Activated T-helper 1 cell treated with Interleukin-2 at 50 U/mL for 16 hours (primary cell): ENCODE measurements around the gene SIK3.

Experiments
- DNase-seq: peaks from one replicate; pipeline ENCODE4 v3.0.0-alpha.2; 2020; ENCODE audit warnings: low read depth

Gene SIK3

DNA sequence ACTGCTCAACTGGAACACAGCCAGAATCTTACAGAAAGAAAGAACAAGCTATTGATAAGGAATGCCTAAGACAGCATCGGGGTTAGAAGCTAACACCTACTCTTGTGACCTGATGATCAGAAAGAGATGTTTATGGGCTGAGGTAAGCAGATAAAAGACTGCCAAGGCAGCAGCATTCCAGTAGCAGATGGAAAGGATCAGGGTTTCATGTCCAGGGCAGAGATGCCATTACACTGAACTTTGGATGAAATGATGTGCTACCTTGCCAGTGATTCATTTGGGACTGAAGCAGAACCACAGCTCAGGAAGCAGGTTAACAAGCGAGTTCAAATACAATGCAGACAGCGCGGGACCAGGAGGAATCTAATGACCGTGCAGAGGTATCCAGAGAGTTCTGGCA, 233.7 kb downstream of the SIK3 start:
- no peak for DNase-seq

DNA sequence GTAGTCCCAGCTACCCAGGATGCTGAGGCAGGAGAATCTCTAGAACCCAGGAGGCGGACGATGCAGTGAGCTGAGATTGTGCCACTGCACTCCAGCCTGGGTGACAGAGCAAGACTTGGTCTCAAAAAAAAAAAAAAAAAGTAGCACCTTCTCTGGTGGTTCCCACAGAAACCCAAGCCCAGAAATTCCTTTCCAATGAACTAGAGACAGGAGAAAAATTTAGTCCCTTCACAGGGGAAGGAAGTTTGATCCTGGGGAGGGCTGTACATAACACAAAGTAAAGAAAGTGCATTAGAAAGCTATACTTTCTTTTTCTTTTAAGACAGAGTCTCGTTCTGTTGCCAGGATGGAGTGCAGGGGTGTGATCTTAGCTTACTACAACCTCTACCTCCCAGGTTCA, 235.3 kb downstream of the SIK3 start:
- DNase-seq = no peak

DNA sequence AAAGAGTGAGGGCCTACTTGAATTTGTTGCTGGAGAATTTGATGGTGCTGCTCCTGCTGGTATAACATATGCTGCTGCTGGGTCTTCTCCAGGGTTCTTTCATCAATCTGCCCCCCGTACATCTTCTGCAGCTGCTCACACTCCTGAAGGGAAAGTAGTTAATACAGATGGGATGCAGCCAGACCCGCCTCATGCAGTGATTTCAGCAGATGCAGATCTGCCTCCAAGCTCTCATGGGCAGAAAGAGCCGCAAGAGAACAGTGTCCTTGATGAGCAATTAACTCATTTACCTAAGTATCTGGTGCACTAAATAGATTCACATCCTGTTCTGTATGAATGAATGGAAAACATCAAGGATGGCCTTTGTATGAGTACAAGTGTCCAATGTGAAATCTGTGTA, 236.0 kb downstream of the SIK3 start:
- DNase-seq = no peak

DNA sequence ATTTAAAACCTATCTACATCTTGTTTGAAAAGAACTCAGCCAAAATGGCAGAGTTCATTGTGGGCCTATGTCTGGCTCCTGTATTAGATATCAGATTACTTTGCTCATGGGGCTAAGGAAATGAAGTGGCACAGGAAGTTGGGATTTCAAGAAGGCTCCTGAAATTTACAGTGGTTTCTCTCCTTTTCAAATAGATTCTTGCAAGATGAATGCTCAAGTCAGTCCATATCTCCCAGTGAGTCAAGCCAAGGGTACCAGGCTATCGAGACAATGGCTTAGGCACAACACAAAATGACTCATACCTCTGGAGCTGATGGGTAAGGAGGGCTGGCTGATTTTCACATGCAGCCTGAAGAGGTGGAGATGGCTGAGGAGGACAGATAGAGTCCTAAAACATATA, 236.7 kb downstream of the SIK3 start:
- no peak for DNase-seq

DNA sequence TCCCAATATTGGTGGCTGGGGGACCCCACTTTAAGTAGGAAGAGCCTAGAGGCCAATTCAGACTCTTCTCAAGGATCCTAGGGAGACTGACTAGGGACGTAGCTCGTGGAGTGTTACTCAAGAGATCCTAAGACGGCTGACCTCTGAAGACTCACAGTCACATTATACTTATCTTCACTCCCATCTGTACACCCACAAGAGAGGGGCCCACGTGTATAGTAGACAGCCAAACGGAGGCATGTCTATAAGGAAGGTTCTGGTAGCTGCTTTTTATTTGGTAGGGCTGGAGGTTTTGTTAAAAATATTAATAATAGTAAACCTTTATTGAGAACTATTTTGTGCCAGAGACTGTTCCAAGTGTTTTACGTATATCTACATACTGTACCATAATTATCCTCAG, 237.9 kb downstream of the SIK3 start:
- DNase-seq = no peak

DNA sequence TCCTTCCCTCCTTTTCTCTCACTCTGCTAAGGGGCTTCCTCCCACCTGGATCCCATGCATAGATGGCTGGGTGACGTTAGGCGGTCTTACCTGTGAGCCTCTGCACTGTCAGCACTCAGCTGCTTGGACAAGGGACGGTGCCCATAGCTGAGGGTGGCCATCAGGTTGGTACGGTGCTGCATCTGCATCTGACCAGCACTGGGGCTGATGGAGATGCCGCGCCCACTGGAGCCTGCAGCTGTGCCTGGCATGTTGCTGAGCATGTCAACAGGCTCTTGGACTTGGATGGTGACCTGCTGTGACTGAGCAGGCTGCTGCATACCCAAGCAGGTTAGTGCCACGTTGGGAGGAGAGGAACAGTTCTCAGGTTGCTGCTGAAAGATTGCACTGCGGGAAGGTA, 239.1 kb downstream of the SIK3 start:
- DNase-seq = no peak

DNA sequence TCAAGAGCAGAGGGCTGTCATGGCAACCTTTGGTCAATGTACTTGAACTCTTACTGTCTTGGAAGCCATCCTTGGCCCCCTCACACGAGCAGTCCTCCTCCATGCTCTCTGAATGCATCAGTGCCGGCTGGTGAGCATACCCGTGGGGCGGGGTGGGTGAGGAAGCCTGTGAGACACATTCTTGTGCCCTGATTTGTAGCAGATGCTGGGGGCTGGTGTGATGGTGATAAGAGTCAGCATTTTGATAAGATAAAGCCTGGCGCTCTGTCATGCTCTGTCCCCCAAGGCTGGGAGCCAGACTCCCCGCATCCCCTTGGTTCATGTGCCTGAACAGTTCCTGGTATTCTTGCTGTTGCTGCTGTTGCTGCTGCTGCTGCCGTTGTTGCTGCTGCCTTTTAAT, 240.3 kb downstream of the SIK3 start:
- no peak for DNase-seq

DNA sequence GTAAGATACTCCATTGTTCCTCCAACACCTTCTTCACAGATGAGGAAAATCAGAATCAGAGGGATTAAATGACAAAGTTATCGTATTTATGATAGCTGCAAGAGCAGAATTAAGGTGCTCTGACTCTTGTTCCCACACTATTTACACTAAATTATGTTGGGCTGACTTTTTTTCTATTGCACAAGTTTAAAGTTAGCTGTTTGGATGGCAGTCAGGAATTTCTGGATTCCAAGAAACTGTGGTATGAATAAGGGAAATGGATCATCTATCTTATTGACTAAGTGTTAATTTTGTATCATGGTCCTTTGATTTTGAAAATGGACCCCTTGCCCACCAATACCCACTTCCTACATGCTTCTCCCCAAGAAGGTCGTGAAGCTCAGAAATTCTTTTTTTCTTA, 240.9 kb downstream of the SIK3 start:
- DNase-seq = no peak

DNA sequence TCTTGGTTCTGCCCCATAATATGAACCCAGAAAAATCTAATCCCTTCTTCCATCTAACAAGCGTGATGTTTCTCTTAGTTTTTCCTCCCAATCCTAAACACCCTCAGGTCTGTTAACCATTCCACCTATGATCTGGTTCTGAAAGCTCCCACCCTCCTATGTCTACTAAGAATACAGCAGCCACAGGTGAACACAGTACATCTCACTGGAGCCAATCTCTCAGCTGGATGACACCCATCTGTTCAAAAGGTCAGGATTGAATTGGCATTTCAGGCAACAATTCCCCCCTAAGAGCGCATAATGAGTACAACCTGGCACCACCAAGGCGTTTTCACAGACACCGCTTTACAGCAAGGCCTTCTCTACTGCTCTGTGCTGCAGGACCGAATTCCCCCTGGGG, 241.8 kb downstream of the SIK3 start:
- DNase-seq = no peak

DNA sequence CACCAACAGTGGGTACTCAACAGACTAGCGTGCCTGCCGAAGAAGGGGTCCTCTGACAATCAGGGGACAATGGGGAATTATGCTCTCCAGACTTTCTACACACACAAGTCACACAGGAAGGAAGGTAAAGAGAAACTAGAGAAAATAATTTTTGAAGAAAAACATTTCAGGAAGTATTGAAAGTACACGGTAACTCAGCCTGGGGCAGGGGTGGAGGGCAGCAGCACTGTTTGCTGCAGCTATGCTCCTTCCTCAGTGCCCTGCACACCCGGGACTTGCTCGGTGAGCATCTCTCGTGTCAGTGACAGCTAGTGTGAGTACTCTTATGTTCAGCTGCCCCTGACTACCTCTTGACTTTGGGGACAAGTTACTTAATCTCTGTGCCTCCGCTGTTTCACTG, 242.8 kb downstream of the SIK3 start:
- no peak for DNase-seq

DNA sequence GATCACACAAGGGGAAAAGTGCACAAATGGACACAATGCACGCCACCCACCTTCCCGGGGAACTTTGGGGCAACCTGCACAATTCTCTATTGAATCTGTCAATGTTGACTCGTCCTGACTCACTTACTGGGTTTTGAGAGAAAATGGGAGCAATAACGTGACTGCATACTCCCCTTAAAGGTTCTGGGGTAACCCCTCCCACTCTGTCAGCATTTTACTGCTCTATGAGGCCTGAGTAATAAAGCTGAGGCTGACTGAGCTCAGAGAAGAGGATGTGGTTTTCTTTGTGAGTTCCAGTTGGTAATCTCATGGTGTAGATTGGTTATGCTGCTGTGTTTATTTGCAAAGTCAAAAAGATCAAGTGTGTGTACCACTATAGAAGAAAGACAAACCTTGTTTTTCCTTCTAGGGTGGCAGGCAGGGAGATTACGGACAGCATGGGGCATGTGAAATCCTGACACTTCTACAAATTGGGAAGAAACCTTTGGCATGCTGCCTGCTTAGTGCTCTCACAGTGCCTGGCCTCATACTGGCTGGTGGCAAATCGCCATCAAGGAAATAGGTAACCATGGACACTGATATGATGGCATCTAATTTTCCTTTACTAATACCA, 244.7 kb downstream of the SIK3 start:
- peak; percentile 32 for DNase-seq

DNA sequence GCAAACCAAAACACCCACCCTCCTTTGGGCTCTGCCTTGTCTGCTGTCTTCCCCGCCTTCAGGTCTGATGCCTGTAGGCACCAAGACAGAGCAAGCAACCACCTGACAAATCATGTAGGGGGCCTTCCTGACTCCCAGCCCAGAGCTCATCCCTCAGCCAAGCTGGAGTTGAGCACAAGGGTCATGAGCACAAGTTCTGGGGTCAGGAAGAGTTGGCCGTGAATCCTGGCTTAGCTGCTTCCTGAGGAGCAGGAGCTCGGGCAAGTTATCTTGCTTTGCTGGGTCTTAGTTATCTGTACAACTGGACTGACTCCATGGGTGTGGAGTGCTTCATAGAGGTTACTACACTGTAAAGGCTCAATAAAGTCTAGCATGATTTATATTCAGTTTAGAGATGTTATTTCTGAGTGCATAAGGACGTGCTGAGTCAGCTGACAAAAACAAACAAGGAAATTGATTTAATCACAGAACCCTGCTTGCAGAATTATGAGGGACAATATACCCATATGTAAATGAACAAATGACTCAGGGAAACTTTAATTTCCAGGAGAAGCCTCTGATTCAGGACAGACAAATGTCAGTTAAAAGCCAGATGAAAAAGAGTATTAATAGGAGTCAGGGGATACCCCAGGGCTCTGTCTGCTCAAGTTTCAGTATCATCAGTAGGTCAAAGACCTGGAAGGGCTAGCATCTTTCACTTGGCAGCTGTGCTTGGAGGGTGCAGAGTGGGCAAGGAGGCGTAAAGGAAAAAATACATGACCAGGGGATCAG, 245.8 kb downstream of the SIK3 start:
- no peak for DNase-seq

DNA sequence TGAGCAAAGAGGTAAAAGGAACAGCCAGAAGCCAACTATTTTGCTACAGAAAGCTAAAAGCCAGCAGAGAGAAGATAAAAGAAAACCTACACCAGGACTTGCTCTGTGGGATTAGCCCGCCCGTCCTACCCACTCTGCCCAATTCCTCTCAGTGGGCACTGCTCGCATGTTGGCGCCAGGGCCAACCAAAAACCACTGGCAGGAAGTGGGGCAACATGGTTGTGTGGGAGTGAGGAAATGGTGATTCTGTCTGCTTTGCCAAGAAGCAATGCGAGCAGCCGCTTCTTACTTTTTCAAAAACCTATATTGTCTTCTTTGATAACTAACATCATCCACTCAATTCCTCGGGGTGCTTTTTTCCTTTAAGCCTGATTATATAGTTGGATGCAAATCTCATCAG, 246.6 kb downstream of the SIK3 start:
- DNase-seq = peak; percentile 33

DNA sequence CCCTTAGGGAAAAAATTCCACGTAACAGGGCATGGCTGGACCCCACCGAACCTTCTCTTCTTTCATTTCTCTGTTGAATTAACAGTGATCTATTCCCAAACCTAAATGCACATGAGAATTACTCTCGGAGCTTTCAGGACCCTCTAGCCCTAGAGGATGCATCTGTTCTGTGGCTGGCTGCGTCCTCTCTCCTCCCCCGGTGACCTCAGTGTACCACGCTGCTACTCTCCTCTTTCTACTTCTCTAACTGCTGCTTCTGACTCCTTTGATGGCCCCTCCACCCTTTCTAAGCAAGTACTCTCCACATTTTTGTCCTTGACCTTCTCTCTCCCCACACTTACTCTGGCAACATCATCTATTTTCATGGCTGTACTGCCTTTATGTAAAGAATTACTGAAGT, 248.7 kb downstream of the SIK3 start:
- DNase-seq = no peak

DNA sequence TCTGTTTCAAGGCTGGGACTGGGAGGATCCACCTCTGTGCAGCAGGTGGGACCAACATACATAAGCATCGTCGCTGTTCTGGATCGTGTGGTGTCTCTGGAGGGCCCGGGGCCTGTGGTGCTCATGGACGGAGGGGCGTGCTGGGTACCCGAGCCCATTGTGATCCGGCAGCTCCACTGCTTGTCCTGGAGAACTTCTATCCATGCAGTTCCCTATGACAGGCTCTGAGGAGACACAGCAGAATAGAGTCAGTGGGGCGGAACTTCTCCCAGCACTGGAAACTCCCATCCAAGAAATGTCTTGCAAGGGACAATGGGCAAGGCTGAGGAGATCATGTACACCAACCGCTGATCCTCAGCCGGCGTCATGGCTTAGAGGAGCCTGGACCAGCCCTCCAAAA, 249.2 kb downstream of the SIK3 start:
- no peak for DNase-seq

DNA sequence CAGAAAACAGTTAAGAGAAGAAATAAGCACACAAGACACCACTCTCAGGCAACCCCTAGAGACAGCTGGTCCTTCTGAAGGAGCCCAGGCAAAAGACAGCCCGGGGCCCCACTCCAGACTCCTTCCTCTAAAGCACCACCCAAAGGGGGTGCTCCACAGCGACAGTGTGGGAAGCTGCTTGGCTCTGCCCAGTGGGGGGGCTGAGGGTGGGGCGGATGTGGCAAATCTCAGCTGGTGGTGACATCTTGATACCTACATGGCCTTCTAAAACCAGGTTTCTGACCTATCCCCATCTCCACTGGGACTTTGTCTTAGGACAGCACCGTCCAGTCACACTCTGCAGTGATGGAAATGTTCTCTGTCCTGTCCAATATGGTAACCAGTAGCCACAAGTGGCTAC, 250.6 kb downstream of the SIK3 start:
- no peak for DNase-seq

DNA sequence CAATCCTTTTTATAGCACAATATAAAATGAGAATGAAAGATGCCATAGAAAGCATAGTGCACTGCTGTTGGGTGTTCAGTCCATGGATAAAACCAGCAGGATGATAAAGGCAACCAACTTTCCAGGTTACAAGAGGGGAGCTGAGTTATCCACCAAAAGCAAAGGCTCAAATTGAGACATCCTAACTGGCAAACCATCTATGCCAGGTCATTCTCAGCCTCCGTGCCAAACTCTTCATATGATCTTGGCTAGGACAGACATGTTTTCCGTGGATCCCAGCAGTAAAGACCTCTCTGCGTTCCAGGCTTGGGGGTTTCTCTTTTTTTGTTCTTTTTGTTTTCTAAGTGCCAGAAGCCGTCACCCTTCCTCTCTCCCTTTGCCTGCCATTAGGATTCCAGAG, 253.5 kb downstream of the SIK3 start:
- DNase-seq = no peak

DNA sequence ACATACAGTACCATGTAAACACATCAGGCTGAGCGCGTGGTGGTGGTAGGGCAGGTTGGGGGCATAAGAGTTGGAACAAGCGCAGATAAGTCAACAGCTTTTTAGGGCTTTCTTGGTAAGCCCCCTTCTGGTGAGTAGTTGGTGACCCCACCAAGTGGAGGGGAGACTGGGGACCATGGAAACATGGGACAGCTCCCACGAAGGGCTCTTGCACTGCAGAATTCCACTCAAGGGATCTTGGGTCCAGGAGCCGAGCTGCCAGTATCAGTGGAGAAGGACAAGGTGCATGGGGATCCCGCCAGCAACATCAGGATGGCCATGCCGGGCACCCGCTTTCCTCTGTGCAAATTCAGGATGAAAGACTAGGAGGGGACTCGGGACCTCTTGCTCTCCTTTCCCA, 254.6 kb downstream of the SIK3 start:
- no peak for DNase-seq

DNA sequence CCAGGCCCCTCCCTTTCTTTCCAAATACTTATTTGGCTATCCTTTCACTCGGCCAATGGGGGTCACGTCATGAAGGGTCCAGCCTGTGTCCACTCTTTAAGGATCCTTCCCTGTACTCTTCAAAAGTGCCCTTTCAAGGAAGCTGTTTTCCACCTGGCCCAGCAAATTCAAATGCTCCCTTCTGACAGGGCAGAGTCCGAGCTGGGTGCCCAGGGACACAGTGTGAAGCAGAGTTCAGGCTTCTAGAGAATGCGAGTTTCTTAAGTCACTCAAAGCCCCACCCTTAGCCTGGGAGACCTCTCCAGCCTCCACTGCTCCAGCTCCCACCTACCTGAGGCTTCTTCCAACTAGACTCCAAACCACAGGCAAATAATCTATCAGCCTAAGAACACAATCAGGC, 255.3 kb downstream of the SIK3 start:
- no peak for DNase-seq

DNA sequence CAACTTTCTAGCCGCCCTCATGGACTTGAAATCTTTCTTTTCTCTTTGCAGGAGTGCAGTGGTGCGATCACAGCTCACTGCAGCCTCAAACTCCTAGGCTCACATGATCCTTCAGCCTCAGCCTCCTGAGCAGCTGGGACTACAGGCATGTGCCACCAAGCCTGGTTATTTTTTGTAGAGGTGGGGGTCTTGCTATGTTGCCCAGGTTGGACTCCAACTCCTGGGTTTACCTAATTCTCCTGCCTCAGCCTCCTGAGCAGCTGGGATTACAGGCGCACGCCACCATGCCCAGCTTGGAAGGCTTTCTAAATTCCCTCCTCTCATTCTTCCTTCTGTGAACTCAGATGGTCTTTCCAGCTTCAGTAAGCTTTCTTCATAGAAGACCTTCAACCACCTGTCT, 256.1 kb downstream of the SIK3 start:
- DNase-seq = no peak

DNA sequence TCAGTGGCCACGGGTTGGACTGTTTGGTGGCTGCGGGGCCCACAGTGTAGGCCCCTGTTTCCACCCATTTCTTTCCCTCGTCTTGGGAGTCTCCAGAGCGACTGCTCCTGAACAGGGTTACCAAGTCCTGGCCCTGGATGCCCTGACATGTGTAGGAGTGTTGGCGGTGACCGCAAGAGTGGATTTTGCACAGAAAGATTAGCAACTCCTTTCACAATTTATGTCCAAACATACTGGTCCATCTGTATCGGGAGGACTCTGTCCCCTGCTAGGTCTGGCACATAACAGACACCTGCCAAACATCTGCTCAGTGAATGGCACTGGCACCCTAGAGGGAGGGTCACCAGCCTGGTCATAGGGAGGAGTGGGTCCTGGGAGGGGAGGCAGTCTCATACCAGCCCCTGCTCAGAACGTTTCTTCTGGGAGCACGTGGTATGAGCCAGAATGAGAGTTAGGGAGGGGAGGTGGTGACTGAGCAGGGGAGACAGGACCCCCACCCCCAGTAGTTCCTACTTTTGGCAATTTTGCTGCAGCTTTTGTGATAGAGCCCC, 257.4 kb downstream of the SIK3 start:
- DNase-seq = no peak

DNA sequence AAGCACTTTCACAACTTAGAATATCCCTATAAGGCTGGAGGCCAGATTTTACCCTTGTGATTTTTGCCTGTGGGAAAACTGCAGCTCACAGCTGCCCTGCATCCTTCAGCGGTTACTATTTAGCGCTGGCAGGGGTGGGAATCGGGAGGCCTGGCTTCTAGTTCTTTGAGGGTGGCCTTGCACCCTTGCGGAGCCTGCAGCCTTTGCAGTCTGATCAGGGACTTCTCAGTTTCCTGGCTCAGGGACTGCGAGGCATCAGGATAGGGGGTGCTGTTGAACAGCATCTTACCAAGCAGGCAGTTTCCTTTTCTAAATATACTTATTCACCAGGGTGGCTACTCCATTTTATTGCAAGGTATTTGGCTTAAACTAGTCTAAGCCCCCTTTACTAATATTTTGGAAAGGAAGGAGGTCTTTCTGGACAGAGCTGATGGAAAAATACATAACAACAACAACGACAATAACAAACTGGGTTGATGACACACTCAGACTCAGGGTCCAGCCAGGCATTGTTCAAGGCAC, 257.9 kb downstream of the SIK3 start:
- no peak for DNase-seq

DNA sequence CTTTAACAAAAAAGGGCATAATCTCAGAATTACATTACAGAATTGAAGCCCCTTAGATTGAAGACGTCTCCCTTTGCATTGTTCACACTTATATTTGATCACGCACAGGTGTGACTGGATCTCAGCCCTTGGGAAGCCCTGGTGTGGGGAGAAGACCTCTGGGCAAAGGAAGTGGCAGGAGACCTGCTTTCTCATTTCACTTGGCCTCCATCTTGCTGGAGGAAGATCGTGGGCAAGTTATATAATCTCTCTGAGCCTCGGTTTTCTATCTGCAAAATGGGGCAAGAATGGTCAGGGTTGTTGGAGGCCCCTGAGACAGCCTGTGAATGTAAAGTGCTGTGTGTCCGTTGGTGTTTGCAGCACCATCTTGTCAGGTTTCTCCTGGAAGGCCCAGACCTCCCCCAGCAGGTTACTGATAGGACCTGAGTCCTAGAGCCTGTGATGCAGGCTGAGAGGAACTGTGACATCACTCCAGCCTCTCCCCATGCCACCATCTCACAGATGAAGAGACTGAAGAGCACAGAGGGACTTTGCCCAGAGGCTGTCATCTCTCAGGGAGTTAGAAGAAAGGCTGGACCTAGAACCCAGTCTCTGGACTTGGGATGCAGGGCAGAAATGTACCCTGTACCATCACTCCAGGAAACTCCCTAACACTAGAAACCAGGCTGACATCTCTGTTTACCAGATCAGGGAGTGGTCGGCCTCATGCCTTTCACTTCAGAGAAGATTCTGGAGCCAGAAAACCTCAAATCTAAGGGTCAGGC, 259.7 kb downstream of the SIK3 start:
- no peak for DNase-seq
